ENCODE results near the gene RBM19.

RBM19 gene

DNA sequence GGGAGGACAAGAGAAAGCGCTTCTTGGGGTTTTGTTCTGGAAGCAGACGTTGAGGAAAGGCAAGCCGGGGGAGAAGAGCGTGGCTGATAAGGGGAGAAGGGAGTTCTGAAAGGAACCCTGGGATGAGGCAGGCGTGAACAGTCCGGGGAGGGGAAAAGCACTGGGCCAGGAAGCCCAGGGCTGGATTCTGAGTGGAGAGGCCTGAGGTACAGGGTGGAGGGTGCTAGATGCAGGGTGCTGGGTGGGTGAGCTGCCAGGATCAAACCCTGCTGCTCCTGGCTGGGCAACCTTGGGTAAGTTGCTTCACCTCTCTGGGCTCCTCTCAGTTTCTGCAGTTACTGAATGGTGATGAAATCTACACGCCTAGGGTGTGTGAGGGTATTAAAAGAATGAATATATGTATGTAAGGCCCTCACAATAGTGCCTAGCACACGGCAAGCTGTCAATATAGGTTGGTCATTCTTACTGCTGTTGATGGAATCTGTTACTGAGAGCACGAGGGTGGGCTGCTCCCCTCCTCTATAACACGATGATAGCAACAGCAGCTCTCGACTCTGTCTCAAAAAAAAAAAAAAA is 138.5 kb downstream of the RBM19 start:
- Histone ChIP-seq H3K9me3 (ENCODE audit: low read length) (no peaks in the 10 kb centered on the region), H3K9me2 (ENCODE audit: low read depth, low read length) (no peaks in the 10 kb centered on the region), H3F3A (ENCODE audit: insufficient read depth, low read length) (no peaks in the 10 kb centered on the region), H3K27me3 (ENCODE audit: insufficient read depth, low read length) (no peaks in the 10 kb centered on the region), H2AFZ (ENCODE audit: low read length) (no peak overlapping the region), H3K4me1 (ENCODE audit: insufficient read depth, low read length, severe bottlenecking) (peaks cover 2% of the 10 kb centered on the region), H3K4me3 (ENCODE audit: low read depth, low read length, poor library complexity, severe bottlenecking) (no peak overlapping the region), H3K27ac (ENCODE audit: low read depth, low read length, poor library complexity, severe bottlenecking) (no peak overlapping the region), H4K20me1 (ENCODE audit: insufficient read depth, low read length) (no peaks in the 10 kb centered on the region), H3K9ac (ENCODE audit: low read length) (no peak overlapping the region), H3K4me2 (ENCODE audit: low read length) (no peak overlapping the region), H3K36me3 (ENCODE audit: insufficient read depth, low read length) (no peaks in the 10 kb centered on the region), H3K79me2 (ENCODE audit: insufficient read depth, low read length) (no peaks in the 10 kb centered on the region)
- TF ChIP-seq EZH2 (IDR thresholded peaks at IDR 0.05; ENCODE audit: borderline replicate concordance, low read length) = no peak

GRCh38 chr12:113826805-113827538 is 139.2 kb downstream of the RBM19 start:
- Histone ChIP-seq H3K79me2 (ENCODE audit: insufficient read depth, low read length) (no peaks in the 10 kb centered on the region), H3K4me3 (ENCODE audit: low read depth, low read length, poor library complexity, severe bottlenecking) (no peak overlapping the region), H3K36me3 (ENCODE audit: insufficient read depth, low read length) (no peaks in the 10 kb centered on the region), H2AFZ (ENCODE audit: low read length) (no peak overlapping the region), H3F3A (ENCODE audit: insufficient read depth, low read length) (no peaks in the 10 kb centered on the region), H3K4me2 (ENCODE audit: low read length) (no peak overlapping the region), H3K27me3 (ENCODE audit: insufficient read depth, low read length) (no peaks in the 10 kb centered on the region), H3K9me3 (ENCODE audit: low read length) (no peaks in the 10 kb centered on the region), H3K27ac (ENCODE audit: low read depth, low read length, poor library complexity, severe bottlenecking) (no peak overlapping the region), H3K4me1 (ENCODE audit: insufficient read depth, low read length, severe bottlenecking) (no peaks in the 10 kb centered on the region), H3K9ac (ENCODE audit: low read length) (no peak overlapping the region), H3K9me2 (ENCODE audit: low read depth, low read length) (no peaks in the 10 kb centered on the region), H4K20me1 (ENCODE audit: insufficient read depth, low read length) (no peaks in the 10 kb centered on the region)
- TF ChIP-seq EZH2 (IDR thresholded peaks at IDR 0.05; ENCODE audit: borderline replicate concordance, low read length) = no peak
- TF ChIP-seq, protein P1, sequence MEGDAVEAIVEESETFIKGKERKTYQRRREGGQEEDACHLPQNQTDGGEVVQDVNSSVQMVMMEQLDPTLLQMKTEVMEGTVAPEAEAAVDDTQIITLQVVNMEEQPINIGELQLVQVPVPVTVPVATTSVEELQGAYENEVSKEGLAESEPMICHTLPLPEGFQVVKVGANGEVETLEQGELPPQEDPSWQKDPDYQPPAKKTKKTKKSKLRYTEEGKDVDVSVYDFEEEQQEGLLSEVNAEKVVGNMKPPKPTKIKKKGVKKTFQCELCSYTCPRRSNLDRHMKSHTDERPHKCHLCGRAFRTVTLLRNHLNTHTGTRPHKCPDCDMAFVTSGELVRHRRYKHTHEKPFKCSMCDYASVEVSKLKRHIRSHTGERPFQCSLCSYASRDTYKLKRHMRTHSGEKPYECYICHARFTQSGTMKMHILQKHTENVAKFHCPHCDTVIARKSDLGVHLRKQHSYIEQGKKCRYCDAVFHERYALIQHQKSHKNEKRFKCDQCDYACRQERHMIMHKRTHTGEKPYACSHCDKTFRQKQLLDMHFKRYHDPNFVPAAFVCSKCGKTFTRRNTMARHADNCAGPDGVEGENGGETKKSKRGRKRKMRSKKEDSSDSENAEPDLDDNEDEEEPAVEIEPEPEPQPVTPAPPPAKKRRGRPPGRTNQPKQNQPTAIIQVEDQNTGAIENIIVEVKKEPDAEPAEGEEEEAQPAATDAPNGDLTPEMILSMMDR (IDR thresholded peaks at IDR 0.05; ENCODE audit: low read length) = peak; percentile 6; the same call in 1 of the 2 replicates

GRCh38 chr12:113825705-113826104 is 140.4 kb downstream of the RBM19 start:
- H2AFZ ChIP-seq (ENCODE audit: low read length) = no peak overlapping the region
- H3K9me2 ChIP-seq (ENCODE audit: low read depth, low read length) = no peaks in the 10 kb centered on the region
- H3K9me3 ChIP-seq (ENCODE audit: low read length) = no peaks in the 10 kb centered on the region
- H3K4me1 ChIP-seq (ENCODE audit: insufficient read depth, low read length, severe bottlenecking) = no peaks in the 10 kb centered on the region
- no peaks in the 10 kb centered on the region for H3K27me3 ChIP-seq (ENCODE audit: insufficient read depth, low read length)
- H3K36me3 ChIP-seq (ENCODE audit: insufficient read depth, low read length) = no peaks in the 10 kb centered on the region
- H3K4me3 ChIP-seq (ENCODE audit: low read depth, low read length, poor library complexity, severe bottlenecking) = no peak overlapping the region
- no peaks in the 10 kb centered on the region for H3K79me2 ChIP-seq (ENCODE audit: insufficient read depth, low read length)
- no peak overlapping the region for H3K4me2 ChIP-seq (ENCODE audit: low read length)
- H3K27ac ChIP-seq (ENCODE audit: low read depth, low read length, poor library complexity, severe bottlenecking) = no peak overlapping the region
- TF ChIP-seq, protein P1 (IDR thresholded peaks at IDR 0.05; ENCODE audit: low read length) = no peak
- no peak for TF ChIP-seq EZH2 (IDR thresholded peaks at IDR 0.05; ENCODE audit: borderline replicate concordance, low read length)
- no peak overlapping the region for H3K9ac ChIP-seq (ENCODE audit: low read length)
- no peaks in the 10 kb centered on the region for H4K20me1 ChIP-seq (ENCODE audit: insufficient read depth, low read length)
- no peaks in the 10 kb centered on the region for H3F3A ChIP-seq (ENCODE audit: insufficient read depth, low read length)
